ENCODE results near the gene SF1.

The SF1 gene

GRCh38 chr11:64765291-64765850 lies 13.0 kb downstream of the SF1 start:
- DNase-seq (ENCODE audit: low read depth, low spot score): no peak
- no peak overlapping the region for H3K4me3 ChIP-seq (ENCODE audit: low read length)

DNA sequence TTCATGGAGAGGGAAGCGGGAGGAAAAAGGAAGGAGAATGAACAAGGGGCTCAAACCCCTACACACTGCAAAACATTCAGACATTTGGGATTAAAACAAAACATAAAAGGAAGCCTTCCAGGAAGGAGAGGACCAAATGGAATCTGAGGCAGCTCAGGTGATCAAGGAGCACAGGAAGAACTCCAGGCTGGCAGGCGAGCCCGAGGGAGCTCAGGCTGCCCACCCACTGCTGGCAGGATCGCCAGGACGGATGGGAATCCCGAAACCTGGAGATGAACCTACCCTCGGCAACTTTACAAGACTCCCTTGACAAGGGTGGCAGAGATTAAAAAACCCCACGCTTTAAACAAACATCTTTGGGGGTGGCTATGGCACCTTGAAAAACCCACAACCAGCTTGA lies 13.6 kb downstream of the SF1 start:
- DNase-seq (ENCODE audit: low read depth, low spot score): no peak
- H3K4me3 ChIP-seq (ENCODE audit: low read length): peak overlapping the region; percentile 30

DNA sequence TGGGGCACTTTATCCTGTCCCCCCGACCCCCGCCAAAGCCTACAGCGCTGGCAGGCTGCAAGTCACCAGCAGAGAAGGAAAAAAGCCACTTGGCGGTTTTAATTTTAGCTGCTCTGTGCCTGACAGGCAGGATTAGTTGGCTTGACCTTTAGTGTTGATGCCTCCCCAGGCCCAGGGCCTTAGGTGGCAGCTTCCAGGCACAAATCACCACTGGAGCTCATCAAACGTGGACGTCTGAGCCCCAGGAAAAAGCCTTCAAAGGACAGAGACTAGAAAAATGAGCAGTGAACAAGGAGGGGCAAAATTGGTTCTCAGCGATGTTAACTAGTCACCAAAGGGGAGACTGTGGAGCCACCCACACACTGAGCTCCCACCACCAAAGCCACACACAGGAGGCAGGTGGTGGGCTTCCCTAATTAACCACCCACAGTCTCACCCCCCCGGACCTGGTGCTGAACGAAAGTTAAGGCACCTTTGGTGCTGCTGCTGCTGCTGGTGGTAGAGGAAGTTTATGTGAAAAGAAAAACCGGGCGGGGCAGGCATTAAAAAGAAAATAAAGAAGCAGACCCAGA lies 14.2 kb downstream of the SF1 start:
- H3K4me3 ChIP-seq (ENCODE audit: low read length): 0 out of 2 replicates have a peak overlapping the region, but pooled peaks have one; percentile 1

GRCh38 chr11:64763526-64764039 lies 14.8 kb downstream of the SF1 start:
- DNase-seq (ENCODE audit: low read depth, low spot score): no peak
- H3K4me3 ChIP-seq (ENCODE audit: low read length): peak overlapping the region; percentile 1; the same call in 1 of the 2 replicates

More for the DNA sequence above, 14.2 kb downstream of the SF1 start:
- DNase-seq (ENCODE audit: low read depth, low spot score): peak; percentile 91

GRCh38 chr11:64762674-64763525 lies 15.4 kb downstream of the SF1 start:
- H3K4me3 ChIP-seq (ENCODE audit: low read length): no peak overlapping the region
- peak; percentile 83 for DNase-seq (ENCODE audit: low read depth, low spot score)

GRCh38 chr11:64762277-64762673 lies 16.1 kb downstream of the SF1 start:
- H3K4me3 ChIP-seq (ENCODE audit: low read length): no peak overlapping the region
- no peak for DNase-seq (ENCODE audit: low read depth, low spot score)

DNA sequence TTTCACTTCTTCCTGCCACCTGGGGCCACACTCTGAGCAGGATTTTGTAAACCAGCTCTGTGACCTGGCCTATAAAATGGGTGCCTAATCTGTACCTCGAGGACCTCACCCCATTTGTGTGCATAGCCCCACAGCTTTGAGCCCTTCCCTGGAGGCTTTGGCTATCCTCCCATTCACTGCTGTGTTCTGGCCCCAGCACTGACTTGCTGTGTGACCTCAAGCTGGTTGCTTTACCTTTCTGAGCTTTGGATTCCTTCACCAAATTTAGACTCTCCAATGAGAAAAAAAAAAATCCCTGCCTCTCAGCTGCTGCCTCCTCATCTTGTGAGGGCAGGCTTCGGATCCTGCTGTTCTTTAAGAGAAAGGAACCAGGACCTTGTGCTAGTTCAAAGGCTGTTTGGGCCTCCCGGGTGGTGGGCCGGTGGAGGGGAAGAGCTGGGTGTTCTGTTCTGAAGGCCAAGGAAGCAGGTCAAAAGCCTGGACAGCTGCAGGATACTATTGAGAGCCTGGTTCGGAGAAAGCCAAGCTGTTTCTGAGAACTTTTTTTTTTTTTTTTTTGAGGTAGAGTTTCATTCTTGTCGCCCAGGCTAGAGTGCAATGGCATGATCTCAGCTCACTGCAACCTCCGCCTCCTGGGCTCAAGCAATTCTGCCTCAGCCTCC lies 17.5 kb downstream of the SF1 start:
- no peak overlapping the region for H3K4me3 ChIP-seq (ENCODE audit: low read length)
- DNase-seq (ENCODE audit: low read depth, low spot score): no peak

- DNase-seq (ENCODE audit: low read depth, low spot score): no peak
- no peak within 1 kb of the TSS for H3K4me3 ChIP-seq (ENCODE audit: low read length)
These were observed 18.3 kb downstream of the SF1 start, which contains the start of gene PYGM for GRCh38 chr11:64759722-64760719. PYGM (minus strand) TSS chr11:64759974; CDS start chr11:64759898, 76 bp downstream.

GRCh38 chr11:64759131-64759721 lies 19.1 kb downstream of the SF1 start:
- no peak overlapping the region for H3K4me3 ChIP-seq (ENCODE audit: low read length)
- no peak for DNase-seq (ENCODE audit: low read depth, low spot score)

DNA sequence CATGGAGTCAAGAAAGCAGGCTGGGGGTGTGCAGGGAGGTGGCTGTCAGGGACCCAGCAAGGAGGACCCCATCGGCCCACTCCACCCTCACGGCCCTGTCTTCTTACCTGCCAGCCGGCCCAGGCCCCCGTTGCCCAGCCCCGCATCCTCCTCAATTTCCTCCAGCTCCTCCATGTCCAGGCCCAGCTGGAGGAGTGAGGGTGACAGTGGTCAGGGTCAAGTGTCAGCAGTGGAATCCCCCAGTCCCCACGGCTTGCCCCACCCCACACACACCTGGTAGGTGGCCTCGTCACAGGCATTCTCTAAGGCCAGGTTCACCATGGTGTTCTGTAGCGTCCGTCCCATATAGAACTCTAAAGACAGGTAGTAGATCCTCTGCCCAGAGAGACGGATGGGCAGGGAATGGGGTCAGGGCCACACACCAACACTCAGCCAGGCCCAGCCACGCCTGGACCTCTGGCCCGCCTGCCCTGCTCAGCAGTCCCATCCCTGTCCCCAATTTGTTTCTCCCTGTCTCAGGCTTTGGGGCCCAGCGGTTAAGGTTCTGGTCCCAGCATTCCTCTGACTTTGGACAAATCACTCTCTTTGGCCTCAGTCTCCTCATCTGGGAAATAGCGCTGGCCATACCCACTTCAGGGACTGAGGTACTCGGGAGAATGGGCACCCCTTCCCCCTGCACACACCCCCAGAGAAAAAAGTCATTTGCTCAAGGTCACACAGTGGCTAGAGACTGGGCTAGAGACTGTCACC lies 19.8 kb downstream of the SF1 start:
- no peak for DNase-seq (ENCODE audit: low read depth, low spot score)
- H3K4me3 ChIP-seq (ENCODE audit: low read length): no peak overlapping the region

- DNase-seq (ENCODE audit: low read depth, low spot score): no peak
- no peak overlapping the region for H3K4me3 ChIP-seq (ENCODE audit: low read length)
These were observed 20.6 kb downstream of the SF1 start for GRCh38 chr11:64757549-64758329.

DNA sequence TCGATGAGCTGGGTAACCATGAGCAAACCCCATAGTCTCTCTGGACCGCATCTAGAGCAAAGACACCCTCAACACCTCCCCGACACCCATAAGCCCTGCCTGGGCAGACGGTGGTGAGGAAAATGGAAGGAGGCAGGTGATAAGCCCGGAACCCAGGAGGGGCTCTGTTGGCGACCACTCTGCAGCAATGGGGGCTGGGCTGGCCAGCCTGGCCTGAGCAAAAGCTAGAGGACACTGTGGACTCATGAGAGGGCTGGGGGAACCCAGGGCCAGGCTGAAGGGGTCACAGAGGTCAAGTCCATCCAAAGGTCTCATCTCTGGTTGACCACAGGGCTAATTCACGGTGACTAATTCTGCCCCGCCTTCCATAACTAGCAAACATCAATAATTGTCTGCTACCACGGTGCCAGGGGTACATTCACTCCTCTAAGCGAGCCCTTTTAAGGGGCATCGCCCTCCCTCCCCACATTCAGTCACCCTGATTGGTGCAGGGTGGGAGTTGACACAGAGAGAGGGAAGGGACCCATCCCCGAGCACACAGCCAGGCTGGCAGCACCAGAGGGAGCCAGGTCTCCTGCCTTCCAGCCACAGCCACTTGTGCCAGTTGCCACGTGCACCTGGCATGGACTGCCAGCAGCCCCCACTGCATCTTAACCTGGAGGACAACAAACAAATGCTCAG lies 22.5 kb downstream of the SF1 start:
- no peak overlapping the region for H3K4me3 ChIP-seq (ENCODE audit: low read length)
- DNase-seq (ENCODE audit: low read depth, low spot score): no peak

- DNase-seq (ENCODE audit: low read depth, low spot score): no peak
- no peak overlapping the region for H3K4me3 ChIP-seq (ENCODE audit: low read length)
These were observed 23.3 kb downstream of the SF1 start for GRCh38 chr11:64754919-64755662.

DNA sequence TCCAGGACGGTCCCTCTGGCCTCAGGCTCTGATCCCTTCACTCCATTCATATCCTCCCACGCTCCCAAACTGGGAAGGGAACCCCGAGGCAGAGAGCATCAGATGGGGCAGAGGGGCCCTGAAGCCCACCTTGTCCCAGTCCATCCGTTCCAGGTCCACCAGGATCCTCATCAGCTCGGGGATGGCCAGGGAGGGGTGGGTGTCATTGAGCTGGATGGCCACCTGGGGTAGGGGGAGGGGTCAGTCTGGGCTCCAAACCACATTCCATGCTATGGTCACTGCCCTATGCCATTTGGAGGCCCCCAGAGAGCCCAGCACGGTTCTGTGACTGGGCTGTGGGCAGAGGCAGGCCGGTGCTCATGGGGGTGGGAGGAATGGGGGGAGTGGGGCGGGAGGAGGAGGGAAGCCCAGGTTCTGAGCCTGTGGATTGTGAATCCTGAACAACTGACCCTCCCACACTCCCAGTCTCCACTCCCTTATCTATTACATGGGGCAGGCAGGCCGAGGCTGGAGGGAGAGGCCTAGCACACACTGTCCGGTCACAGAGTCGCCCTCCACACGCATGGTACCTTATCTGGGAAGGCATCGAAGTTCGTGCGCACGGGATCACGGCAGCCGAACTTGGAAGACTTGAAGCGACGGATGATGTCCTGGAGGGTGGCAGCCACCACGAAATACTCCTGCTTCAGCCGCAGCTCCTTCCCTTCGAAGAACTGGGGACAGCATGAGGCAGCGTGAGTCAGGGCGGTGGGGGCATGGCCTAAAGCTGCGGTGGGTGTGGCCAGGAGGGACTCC lies 24.0 kb downstream of the SF1 start:
- H3K4me3 ChIP-seq (ENCODE audit: low read length): no peak overlapping the region
- no peak for DNase-seq (ENCODE audit: low read depth, low spot score)
